Stomach (tissue), 4 donors: ENCODE results near the gene ARID1B.

Source experiments
- POLR2AphosphoS5 ChIP-seq, 3 donors: sonication (generic); formaldehyde crosslinking; IDR thresholded peaks; one replicate each; pipeline ENCODE4 v1.6.1; 2016; ENCODE audit warnings: antibody characterized with exemption in 3 of 3
- TF ChIP-seq, protein P1 (sequence below), 7 experiments: fragments of 450-650 bp in 4 of 7; fragments of 200-600 bp in 3 of 7; sonication (generic) in 3 of 7; IDR thresholded peaks; one replicate each; pipeline ENCODE4 v1.5.1; 2016 to 2019; ENCODE audit warnings: antibody characterized with exemption in 7 of 7, control low read depth in 2 of 7, mild to moderate bottlenecking in 1 of 7

DNA sequence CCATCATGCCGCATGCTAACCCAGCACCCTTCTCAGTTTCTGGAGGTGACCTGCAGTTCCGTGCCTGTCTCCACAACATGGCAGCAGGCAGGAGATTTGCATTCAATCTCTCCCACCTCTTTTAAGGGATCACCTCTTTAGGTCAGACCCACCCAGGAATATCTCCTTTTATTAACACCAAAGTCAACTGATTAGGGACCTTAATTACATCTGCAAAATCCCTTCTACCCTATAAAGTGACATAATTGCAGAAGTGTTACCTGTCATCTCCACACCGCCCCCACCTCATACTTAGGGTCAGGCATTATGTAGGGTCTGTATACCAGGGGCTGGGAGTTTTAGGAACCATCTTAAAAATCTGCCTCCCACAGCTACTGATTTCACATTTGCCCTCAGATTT lies 278.7 kb downstream of the ARID1B start:
- TF ChIP-seq, protein P1, sequence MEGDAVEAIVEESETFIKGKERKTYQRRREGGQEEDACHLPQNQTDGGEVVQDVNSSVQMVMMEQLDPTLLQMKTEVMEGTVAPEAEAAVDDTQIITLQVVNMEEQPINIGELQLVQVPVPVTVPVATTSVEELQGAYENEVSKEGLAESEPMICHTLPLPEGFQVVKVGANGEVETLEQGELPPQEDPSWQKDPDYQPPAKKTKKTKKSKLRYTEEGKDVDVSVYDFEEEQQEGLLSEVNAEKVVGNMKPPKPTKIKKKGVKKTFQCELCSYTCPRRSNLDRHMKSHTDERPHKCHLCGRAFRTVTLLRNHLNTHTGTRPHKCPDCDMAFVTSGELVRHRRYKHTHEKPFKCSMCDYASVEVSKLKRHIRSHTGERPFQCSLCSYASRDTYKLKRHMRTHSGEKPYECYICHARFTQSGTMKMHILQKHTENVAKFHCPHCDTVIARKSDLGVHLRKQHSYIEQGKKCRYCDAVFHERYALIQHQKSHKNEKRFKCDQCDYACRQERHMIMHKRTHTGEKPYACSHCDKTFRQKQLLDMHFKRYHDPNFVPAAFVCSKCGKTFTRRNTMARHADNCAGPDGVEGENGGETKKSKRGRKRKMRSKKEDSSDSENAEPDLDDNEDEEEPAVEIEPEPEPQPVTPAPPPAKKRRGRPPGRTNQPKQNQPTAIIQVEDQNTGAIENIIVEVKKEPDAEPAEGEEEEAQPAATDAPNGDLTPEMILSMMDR (IDR thresholded peaks at IDR 0.05): no peak
- no peak for TF ChIP-seq POLR2AphosphoS5 (IDR thresholded peaks at IDR 0.05)
